Measurements from ENCODE around the gene ZNF385A. TPM values are rescaled to one million over a fixed set of nuclear protein-coding genes. Genes with fewer than 3 reads are reported as not detected.

Gene ZNF385A
- total and polyA plus RNA-seq, 2 experiments from 2014 or later: 10.9 to 21.7 TPM

GRCh38 chr12:54424224-54424623 is 39.7 kb upstream of the ZNF385A start (continued):
- TF ChIP-seq REST (IDR thresholded peaks at IDR 0.05; ENCODE audit: unreplicated experiment): no peak

GRCh38 chr12:54423816-54424150 is 39.2 kb upstream of the ZNF385A start:
- H3K36me3 Mint-ChIP-seq (ENCODE audit: low read depth): no peaks in the 10 kb centered on the region
- ATAC-seq: no peak
- H3K4me1 Mint-ChIP-seq: peaks cover 52% of the 10 kb centered on the region

GRCh38 chr12:54421879-54422250 is 37.3 kb upstream of the ZNF385A start:
- Histone ChIP-seq H3K36me3 (ENCODE audit: insufficient read depth) (no peaks in the 10 kb centered on the region), H3F3A (replicated peaks; ENCODE audit: low read depth) (no peaks in the 10 kb centered on the region), H3K4me3 (no peak overlapping the region), H3K9me2 (ENCODE audit: insufficient read depth) (no peaks in the 10 kb centered on the region), H4K20me1 (replicated peaks; ENCODE audit: insufficient read depth) (no peaks in the 10 kb centered on the region), H3K27ac (ENCODE audit: low read depth) (no peak overlapping the region), H3K27me3 (ENCODE audit: insufficient read depth) (peaks cover 56% of the 10 kb centered on the region), H3K4me2 (no peak overlapping the region), H3K79me2 (replicated peaks; ENCODE audit: insufficient read depth) (peaks cover 3% of the 10 kb centered on the region; the same call in 1 of the 2 replicates), H2AFZ (no peak overlapping the region), H3K4me1 (ENCODE audit: insufficient read depth) (peaks cover 29% of the 10 kb centered on the region)
- ATAC-seq (no peak), DNase-seq (ENCODE audit: low spot score) (no peak)
- no peak for TF ChIP-seq NANOG (IDR thresholded peaks at IDR 0.05; ENCODE audit: borderline replicate concordance)
- no peak for TF ChIP-seq POLR2AphosphoS5 (IDR thresholded peaks at IDR 0.05; ENCODE audit: low read depth)
- no peaks in the 10 kb centered on the region for H3K36me3 Mint-ChIP-seq (ENCODE audit: low read depth)
- H3K9me3 Mint-ChIP-seq: no peaks in the 10 kb centered on the region
- H3K27me3 Mint-ChIP-seq (ENCODE audit: insufficient read depth, low read depth, poor library complexity): peaks cover 61% of the 10 kb centered on the region
- peaks cover 48% of the 10 kb centered on the region for H3K4me1 Mint-ChIP-seq
- H3K4me3 Mint-ChIP-seq: no peak overlapping the region; the same call in 2 of the 3 replicates
- H3K27ac Mint-ChIP-seq: no peak overlapping the region

More at GRCh38 chr12:54423816-54424150, 39.2 kb upstream of the ZNF385A start:
- H3K79me2 ChIP-seq (replicated peaks; ENCODE audit: insufficient read depth): no peaks in the 10 kb centered on the region
- H4K20me1 ChIP-seq (replicated peaks; ENCODE audit: insufficient read depth): no peaks in the 10 kb centered on the region
- H3K36me3 ChIP-seq (ENCODE audit: insufficient read depth): no peaks in the 10 kb centered on the region
- Mint-ChIP-seq H3K9me3 (no peaks in the 10 kb centered on the region), H3K27ac (no peak overlapping the region), H3K4me3 (no peak overlapping the region), H3K27me3 (ENCODE audit: insufficient read depth, low read depth, poor library complexity) (peaks cover 57% of the 10 kb centered on the region)
- peaks cover 41% of the 10 kb centered on the region for H3K27me3 ChIP-seq (ENCODE audit: insufficient read depth)
- H3K9me2 ChIP-seq (ENCODE audit: insufficient read depth): no peaks in the 10 kb centered on the region
- no peak overlapping the region for H3K4me2 ChIP-seq
- DNase-seq (ENCODE audit: low spot score): no peak
- H3K4me1 ChIP-seq (ENCODE audit: insufficient read depth): peaks cover 38% of the 10 kb centered on the region
- TF ChIP-seq ZNF331 (CRISPR knock-in tag; IDR thresholded peaks at IDR 0.05; ENCODE audit: low read depth) (no peak), CREB1 (CRISPR knock-in tag; IDR thresholded peaks at IDR 0.05; ENCODE audit: low read depth) (no peak)
- no peak overlapping the region for H2AFZ ChIP-seq
- H3F3A ChIP-seq (replicated peaks; ENCODE audit: low read depth): no peaks in the 10 kb centered on the region
- H3K27ac ChIP-seq (ENCODE audit: low read depth): no peak overlapping the region
- no peak overlapping the region for H3K4me3 ChIP-seq
